H4 (cell line): ENCODE results near the gene KRTAP5-7. TPM values are rescaled to one million over a fixed set of nuclear protein-coding genes. Genes with fewer than 3 reads are reported as not detected.
"Not testable (repeated sequence)": the region's sequence is repeated elsewhere in the genome, so short reads cannot be mapped to it uniquely, and the experiment has no call there.

Experiments used
- DNase-seq: peaks from one replicate; pipeline ENCODE4 v3.0.0-alpha.2; 2015; ENCODE audit warnings: low spot score
- total RNA-seq: library from RNA; depleted of rRNA; stranded (reverse); fragments of >200 nt; shearing (Covaris generic); gene quantifications from 2 replicates; pipeline ENCODE4 v1.2.3, GENCODE V29; 2014

KRTAP5-7 gene
- total RNA-seq, 1 experiment from 2014 or later, result not detected

GRCh38 chr11:71532036-71532610 is 5.1 kb downstream of the KRTAP5-7 start:
- DNase-seq, result no peak

GRCh38 chr11:71534711-71535608 is 7.9 kb downstream of the KRTAP5-7 start:
- DNase-seq, result not testable (repeated sequence)

- DNase-seq, result no peak
These were observed 8.8 kb downstream of the KRTAP5-7 start for GRCh38 chr11:71535825-71536224.

- no peak for DNase-seq
These were observed 10.5 kb downstream of the KRTAP5-7 start for GRCh38 chr11:71537537-71537936.

GRCh38 chr11:71537977-71538665 is 11.1 kb downstream of the KRTAP5-7 start, which contains the start of gene KRTAP5-8:
Gene KRTAP5-8 (plus strand): TSS chr11:71538025. CDS start chr11:71538056, 31 bp downstream.
- not testable (repeated sequence) for DNase-seq

GRCh38 chr11:71538666-71538990 is 11.6 kb downstream of the KRTAP5-7 start:
- no peak for DNase-seq

GRCh38 chr11:71539017-71539416 is 11.9 kb downstream of the KRTAP5-7 start:
- DNase-seq, result no peak

GRCh38 chr11:71539971-71540370 is 12.9 kb downstream of the KRTAP5-7 start:
- not testable (repeated sequence) for DNase-seq

GRCh38 chr11:71540521-71541304 is 13.6 kb downstream of the KRTAP5-7 start:
- DNase-seq, result not testable (repeated sequence)

- no peak for DNase-seq
These were observed 15.3 kb downstream of the KRTAP5-7 start for GRCh38 chr11:71542382-71542781.

- DNase-seq, result no peak
These were observed 16.1 kb downstream of the KRTAP5-7 start for GRCh38 chr11:71542879-71543777.

GRCh38 chr11:71543866-71544265 is 16.8 kb downstream of the KRTAP5-7 start:
- DNase-seq, result no peak

- no peak for DNase-seq
These were observed 17.6 kb downstream of the KRTAP5-7 start for GRCh38 chr11:71544525-71545214.

GRCh38 chr11:71545405-71545966 is 18.4 kb downstream of the KRTAP5-7 start:
- DNase-seq, result no peak

- no peak for DNase-seq
These were observed 21.1 kb downstream of the KRTAP5-7 start, which contains the start of gene KRTAP5-9 for GRCh38 chr11:71548120-71548519. Gene KRTAP5-9 (plus strand): TSS chr11:71548420. CDS start chr11:71548658, 238 bp downstream.

GRCh38 chr11:71548716-71549151 is 21.7 kb downstream of the KRTAP5-7 start:
- no peak for DNase-seq

- no peak for DNase-seq
These were observed 24.6 kb downstream of the KRTAP5-7 start for GRCh38 chr11:71551711-71552110.

- DNase-seq, result no peak
These were observed 27.9 kb downstream of the KRTAP5-7 start for GRCh38 chr11:71554996-71555395.

- no peak for DNase-seq
These were observed 28.4 kb downstream of the KRTAP5-7 start for GRCh38 chr11:71555508-71555907.

- no peak for DNase-seq
These were observed 29.0 kb downstream of the KRTAP5-7 start for GRCh38 chr11:71556018-71556417.
